ENCODE data around the gene IL13.

Gene IL13

DNA sequence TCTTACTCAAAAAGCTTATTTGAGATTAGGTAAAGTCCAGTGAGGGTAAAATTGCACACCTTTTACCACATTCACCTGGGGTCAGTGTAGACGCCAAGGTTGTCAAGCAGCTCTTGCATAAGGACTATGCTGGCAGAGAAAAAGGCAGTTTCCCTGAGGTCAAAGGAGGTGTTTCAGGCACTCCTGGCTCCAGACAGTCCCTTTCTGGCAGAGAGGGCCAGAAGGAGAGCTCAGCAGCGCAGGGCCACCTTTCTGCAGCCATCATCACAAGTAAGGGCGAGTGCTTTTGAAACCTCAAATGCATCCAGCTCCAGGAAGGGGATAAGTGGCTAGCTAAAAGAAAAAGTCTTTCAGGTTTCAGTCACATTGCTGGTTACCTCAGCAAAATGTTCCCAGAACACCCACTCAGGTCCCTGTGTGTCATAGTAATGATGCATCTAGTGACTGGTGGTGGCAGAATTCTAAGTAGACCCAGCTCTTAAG, 16.7 kb upstream of the IL13 start:
- DNase-seq (ENCODE audit: low read depth in 1 of 2, low spot score in 1 of 2): no peak
- TF ChIP-seq JUND (IDR thresholded peaks at IDR 0.05; ENCODE audit: low read depth): no peak
- in situ Hi-C loops (cut with HindIII; ENCODE audit: low pct_unique_long_range_greater_than_20kb, low sequenced_read_pairs): no loop called here

DNA sequence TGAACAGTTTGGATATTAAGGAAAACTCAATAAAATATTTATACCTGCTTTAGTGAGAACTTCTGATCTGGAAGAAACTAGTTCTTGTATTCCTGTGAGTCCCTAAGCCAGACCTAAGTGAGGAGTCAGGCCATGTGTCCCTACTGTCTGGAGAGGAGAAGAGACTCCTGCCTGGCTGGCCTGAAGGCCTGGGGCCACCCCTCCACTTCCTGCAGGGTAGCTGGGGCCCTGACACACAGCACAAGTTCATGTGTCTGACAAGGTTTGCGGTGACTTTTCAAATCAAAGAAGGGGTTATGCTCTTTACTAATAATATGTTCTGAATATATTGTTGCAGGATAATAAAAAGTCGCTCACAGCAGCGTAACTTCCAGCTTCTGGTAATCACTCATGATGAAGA, 16.1 kb upstream of the IL13 start:
- no peak for DNase-seq (ENCODE audit: low read depth in 1 of 2, low spot score in 1 of 2)
- in situ Hi-C loops (cut with HindIII; ENCODE audit: low pct_unique_long_range_greater_than_20kb, low sequenced_read_pairs): no loop called here
- TF ChIP-seq JUND (IDR thresholded peaks at IDR 0.05; ENCODE audit: low read depth): no peak

DNA sequence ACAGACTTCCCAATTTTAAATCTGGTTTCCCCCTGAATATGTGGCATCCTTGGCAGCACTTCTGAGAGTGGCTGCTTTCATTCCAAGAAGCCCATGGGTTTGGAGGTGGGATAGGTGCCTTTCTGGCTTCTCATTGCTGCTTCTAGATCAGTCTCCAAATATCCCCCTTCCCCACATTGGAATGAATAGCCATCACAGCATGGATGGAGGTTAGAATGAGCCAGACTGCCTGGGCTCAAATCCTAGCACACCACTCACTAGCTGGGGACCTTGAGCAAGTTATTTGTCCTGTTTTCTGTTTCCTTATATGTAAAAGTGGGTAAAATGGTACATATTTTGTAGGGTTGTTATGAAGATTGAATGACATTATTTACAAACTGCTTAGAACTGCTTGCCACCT, 13.8 kb upstream of the IL13 start:
- in situ Hi-C loops (cut with HindIII; ENCODE audit: low pct_unique_long_range_greater_than_20kb, low sequenced_read_pairs): no loop called here
- no peak for TF ChIP-seq JUND (IDR thresholded peaks at IDR 0.05; ENCODE audit: low read depth)
- DNase-seq (ENCODE audit: low read depth in 1 of 2, low spot score in 1 of 2): no peak

DNA sequence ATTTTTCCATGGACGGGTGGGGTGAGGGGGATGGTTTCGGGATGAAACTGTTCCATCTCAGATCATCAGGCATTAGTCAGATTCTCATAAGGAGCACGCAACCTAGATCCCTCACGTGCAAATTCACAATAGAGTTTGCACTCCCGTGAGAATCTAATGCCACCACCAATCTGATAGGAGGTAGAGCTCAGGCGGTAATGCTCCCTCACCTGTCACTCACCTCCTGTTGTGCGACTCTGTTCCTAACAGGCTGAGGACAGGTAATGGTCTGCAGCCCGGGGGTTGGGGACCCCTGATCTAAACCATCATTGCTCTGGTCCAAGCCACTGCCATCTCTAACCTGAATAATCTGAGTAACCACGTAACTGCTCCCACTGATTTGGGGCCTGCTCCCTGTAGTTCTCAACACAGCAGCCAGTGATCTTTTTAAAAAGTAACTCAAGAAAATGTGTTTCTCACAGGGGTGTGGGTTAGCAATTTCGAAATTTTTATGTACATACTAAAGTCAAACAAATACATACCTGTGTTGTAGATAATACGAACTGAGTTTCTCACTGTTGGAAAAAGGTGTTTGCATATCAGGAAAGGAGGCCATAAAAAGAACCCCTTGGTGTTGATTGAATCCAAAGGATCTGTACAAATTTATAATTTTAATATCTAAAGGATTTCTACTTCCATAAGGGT, 11.2 kb upstream of the IL13 start:
- DNase-seq (ENCODE audit: low read depth in 1 of 2, low spot score in 1 of 2): no peak
- in situ Hi-C loops (cut with HindIII; ENCODE audit: low pct_unique_long_range_greater_than_20kb, low sequenced_read_pairs): no loop called here
- TF ChIP-seq JUND (IDR thresholded peaks at IDR 0.05; ENCODE audit: low read depth): no peak

DNA sequence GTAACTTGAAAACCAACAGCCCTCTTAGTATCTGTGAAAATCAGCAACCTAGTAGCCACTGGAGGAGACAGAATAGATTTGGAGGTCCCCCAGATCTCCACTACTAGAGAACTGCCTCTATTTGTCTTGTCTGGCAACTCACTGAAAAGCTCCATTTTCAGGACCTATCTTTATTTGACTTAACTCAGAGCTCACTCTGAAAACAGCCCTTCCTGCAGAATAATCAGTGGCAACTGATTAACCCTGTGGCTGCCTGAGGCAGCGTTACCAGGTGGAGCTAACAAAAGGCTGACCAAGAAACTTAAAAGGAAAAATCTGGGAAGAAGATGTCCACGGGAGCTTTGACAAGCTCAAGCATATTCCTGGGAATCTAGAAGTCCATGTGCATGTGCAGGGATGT, 10.5 kb upstream of the IL13 start:
- no peak for TF ChIP-seq JUND (IDR thresholded peaks at IDR 0.05; ENCODE audit: low read depth)
- in situ Hi-C loops (cut with HindIII; ENCODE audit: low pct_unique_long_range_greater_than_20kb, low sequenced_read_pairs): no loop called here
- no peak for DNase-seq (ENCODE audit: low read depth in 1 of 2, low spot score in 1 of 2)

DNA sequence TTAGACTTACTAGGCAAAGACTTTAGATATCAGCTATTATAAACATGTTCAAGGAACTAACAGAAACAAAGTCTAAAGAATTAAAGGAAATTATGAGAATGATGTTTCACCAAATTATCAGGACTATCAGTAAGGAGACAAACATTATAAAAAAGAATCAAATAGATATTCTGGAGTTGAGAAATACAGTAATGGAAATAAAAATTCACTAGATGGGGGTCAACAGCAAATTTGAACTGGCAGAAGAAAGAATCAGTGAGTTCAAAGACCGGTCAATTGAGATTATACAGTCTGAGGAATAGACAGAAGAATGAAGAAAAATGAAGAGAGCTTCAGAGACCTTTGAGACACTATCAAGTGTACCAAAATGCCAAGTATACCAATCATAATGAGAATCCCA, 9.6 kb upstream of the IL13 start:
- in situ Hi-C loops (cut with HindIII; ENCODE audit: low pct_unique_long_range_greater_than_20kb, low sequenced_read_pairs): no loop called here
- no peak for TF ChIP-seq JUND (IDR thresholded peaks at IDR 0.05; ENCODE audit: low read depth)
- DNase-seq (ENCODE audit: low read depth in 1 of 2, low spot score in 1 of 2): no peak

DNA sequence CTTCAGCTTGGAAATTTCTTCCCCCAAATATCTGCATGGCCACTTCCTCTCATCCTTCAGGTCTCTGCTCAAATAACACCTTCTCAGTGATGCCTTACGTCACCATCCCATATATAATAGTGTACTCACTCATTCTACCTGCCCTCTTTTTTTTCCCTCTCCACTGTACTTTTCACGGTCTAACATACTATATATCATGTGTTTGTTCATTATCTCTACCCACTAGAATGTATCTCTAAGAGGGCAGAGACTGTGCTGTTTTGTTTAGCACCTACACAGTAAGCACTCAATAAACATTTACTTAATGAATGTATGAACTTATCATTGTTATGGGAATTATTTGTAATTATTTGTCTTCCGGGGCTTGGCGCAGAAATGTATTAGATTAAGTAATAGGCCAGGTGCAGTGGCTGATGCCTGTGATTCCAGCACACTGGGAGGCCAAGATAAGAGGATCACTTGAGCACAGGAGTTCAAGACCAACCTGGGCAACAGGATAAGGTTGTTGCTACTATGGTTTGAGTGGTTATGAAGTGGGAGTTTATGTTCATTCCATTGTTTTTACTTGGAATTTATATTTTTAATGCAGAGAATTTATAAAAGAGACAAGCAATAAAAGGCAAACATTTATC, 6.0 kb upstream of the IL13 start:
- DNase-seq (ENCODE audit: low read depth in 1 of 2, low spot score in 1 of 2): no peak
- no peak for TF ChIP-seq JUND (IDR thresholded peaks at IDR 0.05; ENCODE audit: low read depth)
- in situ Hi-C loops (cut with HindIII; ENCODE audit: low pct_unique_long_range_greater_than_20kb, low sequenced_read_pairs): no loop called here

DNA sequence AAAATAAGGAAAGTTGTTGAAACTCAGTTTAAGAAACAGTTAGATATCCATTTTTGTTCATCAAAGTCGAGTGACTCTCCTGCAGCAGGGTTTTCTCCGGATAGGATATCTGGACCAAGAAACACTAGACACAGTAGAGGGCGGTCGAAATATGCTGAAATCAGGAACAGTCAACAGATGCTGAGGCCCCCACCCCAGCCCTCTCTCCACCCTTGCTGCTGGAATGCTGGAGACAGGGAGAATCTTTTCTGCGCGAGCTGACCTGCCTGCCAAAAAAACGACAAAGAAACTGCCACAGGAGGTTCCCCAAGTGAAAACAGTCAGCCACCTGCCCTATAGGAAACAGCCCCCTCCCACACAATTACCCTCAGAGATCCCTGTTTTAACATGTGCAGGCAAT, 4.3 kb upstream of the IL13 start:
- in situ Hi-C loops (cut with HindIII; ENCODE audit: low pct_unique_long_range_greater_than_20kb, low sequenced_read_pairs): no loop called here
- no peak for TF ChIP-seq JUND (IDR thresholded peaks at IDR 0.05; ENCODE audit: low read depth)
- no peak for DNase-seq (ENCODE audit: low read depth in 1 of 2, low spot score in 1 of 2)

DNA sequence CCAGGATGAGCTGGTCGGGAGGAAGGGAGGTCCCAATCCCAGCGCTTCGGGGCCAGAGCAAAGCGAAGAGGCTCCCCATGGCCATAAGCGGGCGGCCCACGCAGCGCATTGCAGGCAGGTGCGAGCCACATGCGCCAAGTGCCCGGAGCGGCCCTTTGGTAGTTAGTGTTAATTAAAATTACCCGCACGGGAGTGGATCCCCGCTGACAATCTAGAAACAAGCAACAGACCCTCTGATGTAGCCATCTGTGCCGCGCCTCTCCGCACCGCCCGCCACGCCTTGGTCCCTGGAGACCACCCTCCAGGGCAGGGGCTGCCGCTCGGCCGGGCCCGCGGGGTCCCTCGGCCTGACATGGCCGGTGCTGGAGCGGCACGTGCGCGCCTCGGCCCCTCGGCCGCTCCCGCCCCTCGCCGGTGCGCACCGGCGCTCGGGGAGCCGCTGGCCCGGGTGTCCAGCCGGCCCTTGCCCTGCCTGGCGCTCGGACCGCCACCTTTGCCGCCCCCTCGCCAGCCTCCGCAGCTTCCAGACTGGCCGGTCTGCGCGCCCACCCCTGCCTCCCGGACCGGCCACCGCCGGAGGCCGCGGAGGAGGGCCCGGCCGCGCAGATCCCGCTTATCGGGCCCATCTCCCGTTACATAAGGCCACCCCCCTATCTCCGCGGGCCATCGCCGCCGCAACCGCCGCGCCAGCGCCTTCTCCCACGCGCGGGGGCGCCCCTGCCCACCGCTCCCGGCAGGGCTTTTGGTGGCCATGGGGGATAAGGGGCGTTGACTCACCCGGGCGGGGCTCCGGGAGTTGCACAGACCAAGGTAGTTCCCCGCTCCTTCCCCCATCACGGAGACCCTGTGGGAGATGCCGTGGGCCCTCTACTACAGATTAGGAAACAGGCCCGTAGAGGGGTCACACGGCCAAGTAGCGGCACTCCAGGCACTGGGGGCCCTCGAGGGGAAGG, 1.9 kb upstream of the IL13 start:
- DNase-seq (ENCODE audit: low read depth in 1 of 2, low spot score in 1 of 2): no peak
- no peak for TF ChIP-seq JUND (IDR thresholded peaks at IDR 0.05; ENCODE audit: low read depth)
- in situ Hi-C loops (cut with HindIII; ENCODE audit: low pct_unique_long_range_greater_than_20kb, low sequenced_read_pairs): no loop called here

DNA sequence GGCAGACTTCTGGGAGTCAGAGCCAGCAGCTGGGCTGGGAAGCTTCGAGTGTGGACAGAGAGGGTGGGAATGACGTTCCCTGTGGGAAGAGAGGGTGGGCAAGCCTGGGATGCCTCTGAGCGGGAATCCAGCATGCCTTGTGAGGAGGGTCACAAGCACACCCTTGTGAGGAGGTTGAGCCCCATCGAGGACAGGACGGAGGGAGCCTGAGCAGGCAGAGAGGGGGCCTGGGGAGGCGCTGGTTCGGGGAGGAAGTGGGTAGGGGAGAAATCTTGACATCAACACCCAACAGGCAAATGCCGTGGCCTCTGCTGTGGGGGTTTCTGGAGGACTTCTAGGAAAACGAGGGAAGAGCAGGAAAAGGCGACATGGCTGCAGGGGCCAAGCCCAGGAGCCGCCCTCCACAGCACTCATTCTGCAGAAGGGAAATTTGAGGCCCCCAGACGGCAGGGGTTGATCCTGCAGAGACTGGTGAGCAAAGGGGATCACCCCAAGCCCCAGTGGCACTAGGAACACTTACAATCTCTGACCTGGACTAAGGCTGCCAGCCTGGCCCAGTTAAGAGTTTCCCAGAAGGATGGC, 1.1 kb upstream of the IL13 start:
- no peak for DNase-seq (ENCODE audit: low read depth in 1 of 2, low spot score in 1 of 2)
- in situ Hi-C loops (cut with HindIII; ENCODE audit: low pct_unique_long_range_greater_than_20kb, low sequenced_read_pairs): no loop called here
- no peak for TF ChIP-seq JUND (IDR thresholded peaks at IDR 0.05; ENCODE audit: low read depth)

DNA sequence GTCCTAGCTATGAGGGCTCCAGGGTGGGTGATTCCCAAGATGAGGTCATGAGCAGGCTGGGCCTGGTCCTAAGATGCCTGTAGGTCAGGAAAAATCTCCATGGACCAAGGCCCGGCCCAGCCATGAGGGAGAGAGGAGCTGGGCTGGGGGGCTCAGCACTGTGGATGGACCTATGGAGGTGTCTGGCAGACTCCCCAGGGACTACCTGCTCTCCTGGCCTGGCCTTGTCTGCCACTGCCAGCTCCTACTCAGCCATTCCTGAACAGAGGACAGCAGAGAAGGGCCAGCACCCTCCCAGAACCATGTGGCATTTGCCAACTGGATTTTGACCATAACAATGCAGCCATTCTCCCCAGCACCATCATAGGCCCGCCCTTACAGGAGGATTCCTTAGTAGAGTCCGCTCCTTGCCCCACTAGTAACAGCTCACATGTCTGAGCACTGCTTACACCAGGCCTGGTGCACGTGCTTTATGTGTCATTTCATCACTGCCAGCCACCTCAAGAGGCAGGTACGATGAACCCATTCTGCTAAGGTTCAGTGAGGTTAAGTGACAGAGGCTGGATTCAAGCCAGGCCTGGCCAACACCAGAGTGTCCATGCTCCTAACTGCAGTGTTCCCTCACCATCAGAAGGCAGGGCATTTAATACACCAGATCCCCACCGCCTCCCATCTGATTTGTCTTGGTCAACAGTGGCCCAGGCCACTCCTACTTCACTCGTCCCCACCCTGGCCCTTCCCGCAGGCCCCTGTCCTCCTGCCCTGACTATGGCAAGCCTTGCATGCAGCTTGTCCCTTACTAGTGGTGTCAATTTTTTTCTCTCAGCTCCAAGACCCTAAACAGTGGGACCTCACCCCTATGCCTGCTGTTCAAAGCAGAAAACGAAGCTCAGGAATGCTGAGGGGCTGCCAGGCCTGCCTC, 669 bp downstream of the IL13 start:
- TF ChIP-seq JUND (IDR thresholded peaks at IDR 0.05; ENCODE audit: low read depth): no peak
- in situ Hi-C loops (cut with HindIII; ENCODE audit: low pct_unique_long_range_greater_than_20kb, low sequenced_read_pairs): no loop called here
- no peak for DNase-seq (ENCODE audit: low read depth in 1 of 2, low spot score in 1 of 2)
